Gastroesophageal sphincter (tissue), 4 donors: ENCODE results near the gene DKK3. TPM values are rescaled to one million over a fixed set of nuclear protein-coding genes. Genes with fewer than 3 reads are reported as not detected.

Experiments used
- ATAC-seq: fragments of 150-250 bp; one replicate; pipeline ENCODE4 v1.9.1; 2016; ENCODE audit warnings: mild to moderate bottlenecking, moderate library complexity
- H3K27ac ChIP-seq, 4 donors: fragments of 200-600 bp; sonication (generic) in 3 of 4; 1 replicate in 3 of 4; 2 replicates in 1 of 4; pipeline ENCODE4 v1.5.1; 2016 to 2019
- H3K27me3 ChIP-seq: fragments of 200-600 bp; sonication (generic); one replicate; pipeline ENCODE4 v1.5.1; 2019
- H3K36me3 ChIP-seq, 2 donors: fragments of 200-600 bp; sonication (generic); one replicate each; pipeline ENCODE4 v1.5.1; 2019; ENCODE audit warnings: control low read depth in 1 of 2
- H3K4me1 ChIP-seq, 3 donors: fragments of 200-600 bp; sonication (generic); 1 replicate in 2 of 3; 2 replicates in 1 of 3; pipeline ENCODE4 v1.5.1; 2016 to 2019; ENCODE audit warnings: control low read depth in 2 of 3
- H3K4me3 ChIP-seq, 2 donors: fragments of 200-600 bp; sonication (generic); one replicate each; pipeline ENCODE4 v1.5.1; 2019; ENCODE audit warnings: mild to moderate bottlenecking in 1 of 2, moderate library complexity in 1 of 2
- H3K9me3 ChIP-seq, 3 donors: fragments of 200-600 bp; sonication (generic); one replicate each; pipeline ENCODE4 v1.5.1; 2017 to 2019; ENCODE audit warnings: control low read depth in 2 of 3
- CTCF ChIP-seq, 4 experiments: fragments of 200-600 bp in 2 of 4; fragments of 450-650 bp in 2 of 4; sonication (generic) in 1 of 4; IDR thresholded peaks; one replicate each; pipeline ENCODE4 v1.5.1; 2017 to 2019; ENCODE audit warnings: antibody characterized with exemption in 4 of 4, mild to moderate bottlenecking in 2 of 4, moderate library complexity in 2 of 4
- EP300 ChIP-seq: sonication (generic); formaldehyde crosslinking; IDR thresholded peaks from one replicate; pipeline ENCODE4 v1.6.1; 2017; ENCODE audit warnings: antibody characterized with exemption, mild to moderate bottlenecking
- POLR2A ChIP-seq, 2 donors: fragments of 450-650 bp; IDR thresholded peaks; one replicate each; pipeline ENCODE4 v1.6.1; 2017; ENCODE audit warnings: antibody characterized with exemption in 2 of 2, mild to moderate bottlenecking in 2 of 2, moderate library complexity in 1 of 2
- POLR2AphosphoS5 ChIP-seq: sonication (generic); formaldehyde crosslinking; IDR thresholded peaks from one replicate; pipeline ENCODE4 v1.6.1; 2017; ENCODE audit warnings: antibody characterized with exemption
- WGBS, 2 donors: methylation state at CpG; one replicate each; pipeline ENCODE4 v1.1.5; 2018; ENCODE audit warnings: low coverage in 1 of 2; 5-methylcytosine and 5-hydroxymethylcytosine counted together
- total RNA-seq, 4 donors: library from RNA; depleted of rRNA; stranded (reverse); fragments of >200 nt; gene quantifications; one replicate each; pipeline ENCODE4 v1.1.0, GENCODE V29; 2016

The DKK3 gene
- total RNA-seq, 4 donors from 2014 or later, result 72.1 to 249 (median 127) TPM

GRCh38 chr11:11956006-11956405 is 52.4 kb downstream of the DKK3 start:
- Histone ChIP-seq H3K9me3 (no peaks in the 10 kb centered on the region), H3K36me3 (peaks cover 6 to 75% of the 10 kb centered on the region in 2 donors), H3K27ac (no peak overlapping the region), H3K4me3 (no peak overlapping the region), H3K27me3 (no peaks in the 10 kb centered on the region), H3K4me1 (no peaks in the 10 kb centered on the region)
- WGBS, 2 donors, result 76 to 82% methylated on average over 3 to 5 of the region's 5 CpGs
- no peak for TF ChIP-seq POLR2AphosphoS5
- TF ChIP-seq CTCF (IDR thresholded peaks at IDR 0.05), result no peak
- TF ChIP-seq EP300, result no peak
- TF ChIP-seq POLR2A (IDR thresholded peaks at IDR 0.05), result no peak
- no peak for ATAC-seq

DNA sequence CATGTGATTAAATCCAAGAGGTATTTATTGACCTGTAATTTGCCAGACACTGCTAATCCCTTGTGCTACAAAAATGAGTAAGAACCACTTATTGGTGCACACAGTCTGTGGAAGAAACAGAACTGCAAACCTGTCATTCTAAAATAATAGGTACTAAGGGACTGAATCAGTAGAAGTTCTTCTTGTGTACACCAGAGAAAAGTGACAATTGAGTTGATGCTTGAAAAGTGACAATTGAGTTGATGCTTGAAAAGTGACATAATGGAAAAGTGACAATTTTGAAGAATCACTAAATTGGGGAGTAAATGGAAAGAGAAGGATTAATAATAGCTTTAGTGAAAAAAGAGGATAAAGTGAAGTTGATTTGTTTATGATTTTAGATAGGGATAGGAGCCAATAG is 56.4 kb downstream of the DKK3 start:
- Histone ChIP-seq H3K4me1 (no peaks in the 10 kb centered on the region), H3K27ac (no peak overlapping the region), H3K9me3 (no peaks in the 10 kb centered on the region), H3K27me3 (no peaks in the 10 kb centered on the region), H3K4me3 (no peak overlapping the region), H3K36me3 (peaks cover 6 to 88% of the 10 kb centered on the region in 2 donors)
- no peak for TF ChIP-seq POLR2AphosphoS5
- no peak for TF ChIP-seq EP300
- no peak for TF ChIP-seq CTCF (IDR thresholded peaks at IDR 0.05)
- no peak for TF ChIP-seq POLR2A (IDR thresholded peaks at IDR 0.05)
- no peak for ATAC-seq

DNA sequence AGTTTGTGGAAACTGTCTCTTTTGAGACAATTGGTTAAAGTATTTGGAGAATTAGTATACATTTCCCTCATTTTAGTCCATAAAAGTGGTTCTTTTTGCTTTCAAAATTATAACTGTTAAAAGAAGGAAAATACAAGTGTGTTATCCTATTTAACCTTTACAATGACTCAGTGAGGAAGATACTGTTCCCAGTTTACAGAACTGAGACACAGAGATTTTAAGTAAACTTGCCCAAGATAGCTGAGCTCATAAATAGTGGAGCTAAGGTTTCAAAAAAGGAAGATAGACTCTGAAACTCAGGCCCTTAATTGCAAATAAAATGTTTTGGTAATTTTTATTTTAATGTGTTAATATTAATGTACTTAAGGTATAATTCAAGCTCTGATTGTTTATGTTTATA is 58.9 kb downstream of the DKK3 start:
- Histone ChIP-seq H3K4me3 (no peak overlapping the region), H3K36me3 (peaks cover 0 to 65% of the 10 kb centered on the region in 2 donors), H3K27me3 (no peaks in the 10 kb centered on the region), H3K27ac (no peak overlapping the region), H3K4me1 (no peaks in the 10 kb centered on the region), H3K9me3 (no peaks in the 10 kb centered on the region)
- TF ChIP-seq EP300 (no peak), POLR2AphosphoS5 (no peak), POLR2A (IDR thresholded peaks at IDR 0.05) (no peak), CTCF (IDR thresholded peaks at IDR 0.05) (no peak)
- ATAC-seq, result no peak

DNA sequence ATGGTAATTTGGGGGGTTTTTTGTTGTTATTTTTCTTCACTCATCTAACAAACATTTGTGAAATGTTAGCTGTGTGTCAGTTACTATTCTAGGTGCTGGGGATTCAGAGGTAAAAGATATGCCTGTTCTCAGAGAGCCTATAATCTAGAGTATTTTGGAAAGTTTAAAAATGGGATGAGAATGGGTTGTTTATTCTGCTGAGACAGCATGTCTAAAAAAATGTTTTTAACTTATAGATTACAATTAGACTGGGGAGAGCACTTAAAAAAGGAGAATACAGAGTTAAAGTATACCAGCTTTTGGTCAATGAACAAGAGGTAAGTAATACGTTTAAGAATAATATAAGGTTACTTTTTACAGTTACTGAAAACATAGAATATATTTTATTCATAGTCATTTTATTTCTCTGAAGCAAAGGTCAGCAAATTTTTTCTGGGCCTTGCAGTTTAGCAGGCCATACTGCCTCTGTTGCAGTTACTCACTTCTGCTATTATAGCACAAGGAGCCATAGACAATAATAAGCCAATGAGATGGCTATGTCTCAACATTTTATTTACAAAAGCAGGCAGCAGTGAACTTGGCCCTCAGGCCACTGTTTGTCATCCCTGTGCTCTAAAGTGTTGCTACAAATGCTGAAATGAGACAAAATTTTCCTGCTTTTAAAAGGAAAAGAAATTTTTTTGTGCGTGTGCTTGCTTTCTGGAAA is 60.0 kb downstream of the DKK3 start:
- Histone ChIP-seq H3K36me3 (peaks cover 3 to 65% of the 10 kb centered on the region in 2 donors), H3K9me3 (no peaks in the 10 kb centered on the region), H3K27me3 (no peaks in the 10 kb centered on the region), H3K4me3 (no peak overlapping the region), H3K4me1 (no peaks in the 10 kb centered on the region), H3K27ac (no peak overlapping the region)
- TF ChIP-seq POLR2A (IDR thresholded peaks at IDR 0.05) (no peak), POLR2AphosphoS5 (no peak), CTCF (IDR thresholded peaks at IDR 0.05) (no peak), EP300 (no peak)
- no peak for ATAC-seq
- WGBS, 2 donors, result 86 to 93% methylated on average over 2 of the region's 2 CpGs

- Histone ChIP-seq H3K27ac (no peak overlapping the region), H3K9me3 (no peaks in the 10 kb centered on the region), H3K4me3 (no peak overlapping the region), H3K4me1 (no peaks in the 10 kb centered on the region), H3K27me3 (no peaks in the 10 kb centered on the region), H3K36me3 (peaks cover 3 to 65% of the 10 kb centered on the region in 2 donors)
- no peak for ATAC-seq
- TF ChIP-seq CTCF (IDR thresholded peaks at IDR 0.05), result no peak
- no peak for TF ChIP-seq EP300
- TF ChIP-seq POLR2A (IDR thresholded peaks at IDR 0.05), result no peak
- TF ChIP-seq POLR2AphosphoS5, result no peak
- WGBS, 2 donors, result 83 to 87% methylated on average over 4 of the region's 4 CpGs
Measured at GRCh38 chr11:11947825-11948224, 60.6 kb downstream of the DKK3 start.
